ENCODE measurements around the gene PA2G4. TPM values are rescaled to one million over a fixed set of nuclear protein-coding genes. Genes with fewer than 3 reads are reported as not detected.

Gene PA2G4
- total and polyA plus RNA-seq, 2 donors (not counting 3 experiments of a cell fraction or from before 2014, with no cell fraction given) = 121 to 188 TPM

DNA sequence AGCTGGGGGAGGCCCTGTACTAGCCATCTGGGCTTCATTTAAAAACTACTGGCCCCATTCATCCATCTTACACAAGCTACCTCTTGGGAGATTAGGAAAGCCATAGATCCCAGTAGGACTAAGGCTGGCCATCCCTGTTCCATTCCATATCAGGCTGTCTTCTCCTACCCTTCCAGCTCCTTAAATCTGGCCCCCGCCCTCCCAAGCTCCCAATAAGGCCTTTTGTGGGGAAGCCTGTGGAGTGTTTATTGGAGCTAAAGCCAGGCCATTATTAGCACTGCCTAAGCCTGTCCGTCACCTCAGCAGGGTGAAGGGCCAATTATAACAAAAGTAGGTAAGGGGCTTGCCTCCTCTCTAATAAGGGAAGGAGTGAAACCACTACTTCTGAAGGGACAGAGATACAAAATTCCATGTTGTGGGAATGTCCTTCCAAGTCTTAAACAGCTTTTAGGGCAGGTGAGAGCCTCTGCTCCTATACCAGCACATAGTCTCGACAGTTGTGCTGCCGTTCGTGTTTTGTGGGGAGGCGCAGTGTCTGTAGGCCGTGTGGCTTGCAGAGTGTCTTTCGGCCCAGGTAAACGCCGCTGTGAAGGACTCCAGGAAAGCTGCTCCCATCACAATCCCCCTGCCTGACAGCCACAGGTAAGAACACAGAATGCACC, 57.5 kb downstream of the PA2G4 start:
- Histone ChIP-seq H3K4me2 (ENCODE audit: insufficient read depth, low read length) (no peak overlapping the region), H3K27ac (ENCODE audit: insufficient read depth, low read depth, low read length) (peak overlapping the region; percentile 87), H3K9ac (replicated peaks; ENCODE audit: extremely low read depth, insufficient read depth, low read length) (no peak overlapping the region), H3K9me1 (replicated peaks; ENCODE audit: control insufficient read depth, extremely low read depth, insufficient read depth, low read length) (no peaks in the 10 kb centered on the region), H2AFZ (ENCODE audit: low read depth, low read length) (no peak overlapping the region), H3K9me3 (replicated peaks; ENCODE audit: control insufficient read depth, insufficient read depth, low read length) (no peaks in the 10 kb centered on the region), H3K79me2 (ENCODE audit: control insufficient read depth, insufficient read depth, low read length) (peaks cover 33% of the 10 kb centered on the region), H4K20me1 (replicated peaks; ENCODE audit: control insufficient read depth, extremely low read depth, insufficient read depth, low read length) (no peaks in the 10 kb centered on the region), H3K4me3 (replicated peaks in 1 of 3; ENCODE audit: insufficient read depth in 1 of 3, low read depth in 1 of 3, low read length in 3 of 3) (no peak overlapping the region), H3K27me3 (ENCODE audit: control insufficient read depth in 2 of 2, insufficient read depth in 2 of 2, low read length in 2 of 2) (no peaks in the 10 kb centered on the region), H3K36me3 (ENCODE audit: control insufficient read depth in 2 of 2, extremely low read depth in 1 of 2, insufficient read depth in 2 of 2, low read length in 2 of 2) (peaks cover 18 to 38% of the 10 kb centered on the region in 2 experiments), H3K4me1 (ENCODE audit: control insufficient read depth, extremely low read depth, insufficient read depth, low read length) (peaks cover 22% of the 10 kb centered on the region)
- POLR2A ChIA-PET = interaction anchor here (0.6 to 3.9 kb wide), 10 partner anchors 10 to 58 kb away, joined by 3 to 23 read pairs (median 4); partner anchors contain the start of genes ESYT1, PA2G4 and SMARCC2
- DNase-seq (ENCODE audit: low read depth, low spot score) = no peak
- FAIRE-seq = no peak
- no TSS peak for BruUV-seq (replicated peaks)
- intact Hi-C loops (cut with micrococcal nuclease) (no loop called here), dilution Hi-C loops (cut with MboI; ENCODE audit: extremely low pct_ligation_motif_present, low sequenced_read_pairs) (no loop called here)
- CTCF ChIA-PET = interaction anchor here (1.0 to 3.3 kb wide), 7 partner anchors 19 to 43 kb away, joined by 4 to 16 read pairs (median 7); partner anchors contain the start of genes ESYT1, SMARCC2 and ZC3H10
- TF ChIP-seq POLR2A (IDR thresholded peaks at IDR 0.05; ENCODE audit: low read depth, low read length) (no peak), EZH2 (IDR thresholded peaks at IDR 0.05; ENCODE audit: borderline replicate concordance, low read depth, low read length, severe bottlenecking) (no peak), POLR2AphosphoS5 (IDR thresholded peaks at IDR 0.05; ENCODE audit: insufficient read depth, low read depth, low read length) (no peak), GATA2 (IDR thresholded peaks at IDR 0.05; ENCODE audit: insufficient read depth, insufficient read length, low read depth, low read length) (no peak), FOS (IDR thresholded peaks at IDR 0.05; ENCODE audit: borderline replicate concordance, insufficient read depth, low read length) (no peak), JUN (IDR thresholded peaks at IDR 0.05; ENCODE audit: borderline replicate concordance, insufficient read depth, insufficient read length, low read depth) (no peak), MAX (IDR thresholded peaks at IDR 0.05; ENCODE audit: insufficient read depth, insufficient read length) (no peak), MYC (IDR thresholded peaks at IDR 0.05; ENCODE audit: low read depth, low read length) (no peak)
- TF ChIP-seq, protein P1, sequence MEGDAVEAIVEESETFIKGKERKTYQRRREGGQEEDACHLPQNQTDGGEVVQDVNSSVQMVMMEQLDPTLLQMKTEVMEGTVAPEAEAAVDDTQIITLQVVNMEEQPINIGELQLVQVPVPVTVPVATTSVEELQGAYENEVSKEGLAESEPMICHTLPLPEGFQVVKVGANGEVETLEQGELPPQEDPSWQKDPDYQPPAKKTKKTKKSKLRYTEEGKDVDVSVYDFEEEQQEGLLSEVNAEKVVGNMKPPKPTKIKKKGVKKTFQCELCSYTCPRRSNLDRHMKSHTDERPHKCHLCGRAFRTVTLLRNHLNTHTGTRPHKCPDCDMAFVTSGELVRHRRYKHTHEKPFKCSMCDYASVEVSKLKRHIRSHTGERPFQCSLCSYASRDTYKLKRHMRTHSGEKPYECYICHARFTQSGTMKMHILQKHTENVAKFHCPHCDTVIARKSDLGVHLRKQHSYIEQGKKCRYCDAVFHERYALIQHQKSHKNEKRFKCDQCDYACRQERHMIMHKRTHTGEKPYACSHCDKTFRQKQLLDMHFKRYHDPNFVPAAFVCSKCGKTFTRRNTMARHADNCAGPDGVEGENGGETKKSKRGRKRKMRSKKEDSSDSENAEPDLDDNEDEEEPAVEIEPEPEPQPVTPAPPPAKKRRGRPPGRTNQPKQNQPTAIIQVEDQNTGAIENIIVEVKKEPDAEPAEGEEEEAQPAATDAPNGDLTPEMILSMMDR (IDR thresholded peaks at IDR 0.05; ENCODE audit: extremely low read depth in 1 of 2, insufficient read depth in 1 of 2, low read depth in 1 of 2, low read length in 2 of 2) = no peak
